Measurements from ENCODE around the gene NUP205. TPM values are rescaled to one million over a fixed set of nuclear protein-coding genes. Genes with fewer than 3 reads are reported as not detected.

NUP205 gene
- total RNA-seq, 4 donors from 2014 or later: 33.1 to 37.1 (median 34.0) TPM

- 1 to 2% methylated on average over 15 to 16 of the region's 16 CpGs for WGBS, 2 donors
- intact Hi-C loops (cut with DNase I): loop anchor here (5.0 kb wide), 1 partner anchor 276 kb away; no protein-coding TSS in a partner anchor
- Histone ChIP-seq H3K27me3 (no peaks in the 10 kb centered on the region), H3K4me1 (peaks cover 6 to 10% of the 10 kb centered on the region in 2 donors), H3K9me3 (no peaks in the 10 kb centered on the region), H3K4me3 (replicated peaks in 1 of 3) (peak overlapping the region; percentile 53 to 72 (median 66)), H3K36me3 (no peaks in the 10 kb centered on the region), H3K27ac (peak overlapping the region; percentile 64 to 86 (median 85))
- DNase-seq: peak; percentile 42 to 49
- TF ChIP-seq CTCF (IDR thresholded peaks at IDR 0.05) (peak in 3 of 6 experiments; percentile 36 to 49 (median 45)), POLR2A (IDR thresholded peaks at IDR 0.05) (no peak)
Measured at GRCh38 chr7:135558337-135558767, 635 bp downstream of the NUP205 start.

- intact Hi-C loops (cut with DNase I): loop anchor here (5.0 kb wide), 1 partner anchor 277 kb away; no protein-coding TSS in a partner anchor
- Histone ChIP-seq H3K4me3 (replicated peaks in 1 of 3) (peak overlapping the region in 2 of 3 donors; percentile 53 to 66), H3K9me3 (no peaks in the 10 kb centered on the region), H3K27me3 (no peaks in the 10 kb centered on the region), H3K36me3 (no peaks in the 10 kb centered on the region), H3K27ac (peak overlapping the region in 1 of 3 donors; percentile 86), H3K4me1 (peaks cover 6 to 10% of the 10 kb centered on the region in 2 donors)
- TF ChIP-seq POLR2A (IDR thresholded peaks at IDR 0.05) (no peak), CTCF (IDR thresholded peaks at IDR 0.05) (no peak)
- DNase-seq: no peak
- WGBS, 2 donors: 68 to 70% methylated on average over 5 of the region's 5 CpGs
Measured at GRCh38 chr7:135558881-135559280, 1.2 kb downstream of the NUP205 start.

- TF ChIP-seq CTCF (IDR thresholded peaks at IDR 0.05) (no peak), POLR2A (IDR thresholded peaks at IDR 0.05) (no peak)
- H3K4me1 ChIP-seq: peaks cover 6 to 10% of the 10 kb centered on the region in 2 donors
- H3K27me3 ChIP-seq: no peaks in the 10 kb centered on the region
- H3K27ac ChIP-seq: no peak overlapping the region
- intact Hi-C loops (cut with DNase I): no loop called here
- H3K36me3 ChIP-seq: no peaks in the 10 kb centered on the region
- WGBS, 2 donors: 54 to 55% methylated on average over 1 of the region's 1 CpG
- no peak overlapping the region for H3K4me3 ChIP-seq (replicated peaks in 1 of 3)
- no peak for DNase-seq
- no peaks in the 10 kb centered on the region for H3K9me3 ChIP-seq
Measured at GRCh38 chr7:135560631-135561030, 2.9 kb downstream of the NUP205 start.

- Histone ChIP-seq H3K27me3 (no peaks in the 10 kb centered on the region), H3K36me3 (no peaks in the 10 kb centered on the region), H3K4me1 (peaks cover 6% of the 10 kb centered on the region in 2 donors), H3K4me3 (replicated peaks in 1 of 3) (no peak overlapping the region), H3K9me3 (no peaks in the 10 kb centered on the region), H3K27ac (no peak overlapping the region)
- TF ChIP-seq CTCF (IDR thresholded peaks at IDR 0.05): no peak
- TF ChIP-seq POLR2A (IDR thresholded peaks at IDR 0.05): no peak
- WGBS, 2 donors: 81 to 83% methylated on average over 8 of the region's 8 CpGs
- intact Hi-C loops (cut with DNase I): no loop called here
- no peak for DNase-seq
Measured at GRCh38 chr7:135562720-135563119, 5.0 kb downstream of the NUP205 start.

GRCh38 chr7:135571834-135572233 is 14.1 kb downstream of the NUP205 start:
- no peak for DNase-seq
- H3K4me3 ChIP-seq (replicated peaks in 1 of 3): no peak overlapping the region
- WGBS, 2 donors: 81 to 84% methylated on average over 3 of the region's 3 CpGs
- peaks cover 5 to 26% of the 10 kb centered on the region in 2 donors for H3K36me3 ChIP-seq
- no peak for TF ChIP-seq POLR2A (IDR thresholded peaks at IDR 0.05)
- no peak for TF ChIP-seq CTCF (IDR thresholded peaks at IDR 0.05)
- H3K27ac ChIP-seq: no peak overlapping the region
- no peaks in the 10 kb centered on the region for H3K4me1 ChIP-seq
- H3K27me3 ChIP-seq: no peaks in the 10 kb centered on the region
- no peaks in the 10 kb centered on the region for H3K9me3 ChIP-seq
- intact Hi-C loops (cut with DNase I): no loop called here
